GM18870 (cell line): Measurements from ENCODE around the gene DSCAML1.

Experiments used
- ATAC-seq: cut with Tn5 transposase; IDR thresholded peaks from one replicate; pipeline ENCODE4 v1.9.1; 2021; ENCODE audit warnings: moderate library complexity; ENCODE audit not compliant: unreplicated experiment

Gene DSCAML1

GRCh38 chr11:117562136-117562535 is 234.9 kb downstream of the DSCAML1 start:
- ATAC-seq = no peak

- ATAC-seq = no peak
These were observed 236.1 kb downstream of the DSCAML1 start for GRCh38 chr11:117560780-117561530.

DNA sequence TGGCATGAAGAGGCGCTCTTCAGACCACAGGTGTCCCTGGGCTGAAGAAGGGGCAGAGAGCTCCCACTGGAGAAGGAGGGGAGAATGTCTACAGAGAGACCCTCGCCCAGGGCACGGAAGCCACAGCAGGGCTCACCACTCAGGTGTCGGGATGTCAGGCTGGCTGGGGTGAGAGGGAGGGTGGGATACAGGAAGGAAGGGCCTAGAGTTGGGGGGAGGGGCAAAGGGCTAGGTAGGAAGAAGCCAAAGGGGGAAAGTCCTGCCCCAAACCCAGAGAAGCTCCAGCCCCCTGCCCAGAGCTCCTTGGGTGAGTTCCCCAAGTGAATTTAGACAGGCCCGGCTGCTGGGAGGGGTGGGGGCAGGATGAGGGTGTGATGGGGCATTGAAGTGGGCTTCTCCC is 237.3 kb downstream of the DSCAML1 start:
- no peak for ATAC-seq

DNA sequence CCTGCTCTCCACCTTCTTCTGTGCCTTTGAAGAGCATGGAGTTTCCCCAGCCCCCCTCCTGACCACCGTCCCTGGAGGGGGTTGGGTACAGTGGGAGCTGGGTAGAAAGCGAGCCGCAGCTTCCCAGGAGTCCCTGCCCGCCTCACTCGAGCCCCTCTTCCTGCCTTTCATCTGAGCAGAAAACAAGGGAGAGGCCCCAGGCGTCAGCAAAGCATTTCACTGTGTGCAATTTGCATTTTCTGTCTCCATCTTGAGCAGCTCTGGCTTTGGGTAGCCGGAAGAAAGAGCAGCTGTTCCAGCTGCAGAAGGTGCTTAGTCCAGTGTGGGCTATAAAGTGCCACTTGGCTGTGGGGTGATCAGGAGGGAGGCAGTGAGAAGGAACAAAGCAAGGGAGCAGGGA is 239.7 kb downstream of the DSCAML1 start:
- no peak for ATAC-seq

GRCh38 chr11:117554601-117555333 is 242.2 kb downstream of the DSCAML1 start:
- ATAC-seq = no peak

DNA sequence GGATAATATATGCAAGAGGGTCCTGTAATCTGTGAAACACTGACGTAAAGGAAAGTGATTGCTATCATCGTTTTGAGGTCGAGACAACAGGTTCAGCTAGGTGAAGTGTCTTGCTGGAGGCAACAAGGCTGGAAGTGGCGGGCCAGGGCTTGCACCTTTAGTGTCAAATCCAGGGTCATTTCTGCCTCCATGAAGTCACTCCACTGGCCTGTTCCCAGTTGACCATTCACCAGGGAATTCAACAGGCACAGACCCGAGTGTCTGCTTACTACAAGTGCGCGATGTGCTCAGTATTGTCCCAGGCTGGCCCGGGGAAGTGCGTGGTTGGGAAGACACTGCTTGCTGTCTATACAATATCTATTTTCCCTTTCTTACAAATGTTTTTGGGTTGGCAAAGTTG is 244.4 kb downstream of the DSCAML1 start:
- no peak for ATAC-seq

GRCh38 chr11:117551761-117552343 is 245.2 kb downstream of the DSCAML1 start:
- no peak for ATAC-seq

GRCh38 chr11:117550466-117550865 is 246.6 kb downstream of the DSCAML1 start:
- ATAC-seq = no peak

GRCh38 chr11:117549417-117549816 is 247.6 kb downstream of the DSCAML1 start:
- ATAC-seq = no peak

GRCh38 chr11:117548876-117549275 is 248.1 kb downstream of the DSCAML1 start:
- no peak for ATAC-seq

DNA sequence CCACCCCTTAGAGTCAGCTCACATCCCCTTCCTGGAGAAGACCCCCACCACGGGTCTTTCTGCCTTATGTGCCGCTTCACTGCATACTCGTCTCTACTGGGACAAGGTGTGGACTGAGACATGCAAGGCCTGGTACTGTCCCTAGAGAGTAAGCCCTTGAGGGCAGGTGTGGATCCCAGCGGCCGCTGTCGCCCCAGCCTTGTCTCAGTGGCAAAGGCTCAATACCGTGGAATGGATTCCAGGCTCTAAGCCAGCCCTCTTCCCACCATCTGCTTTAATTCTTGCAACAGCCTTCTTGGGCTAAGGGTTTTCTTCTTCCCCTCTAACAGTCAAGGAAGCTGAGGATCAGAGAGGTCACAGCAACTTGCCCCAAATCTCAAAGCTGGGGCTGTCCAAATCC is 249.1 kb downstream of the DSCAML1 start:
- ATAC-seq = no peak

- no peak for ATAC-seq
These were observed 249.7 kb downstream of the DSCAML1 start for GRCh38 chr11:117547195-117547850.

- ATAC-seq = no peak
These were observed 250.4 kb downstream of the DSCAML1 start for GRCh38 chr11:117546431-117547194.

DNA sequence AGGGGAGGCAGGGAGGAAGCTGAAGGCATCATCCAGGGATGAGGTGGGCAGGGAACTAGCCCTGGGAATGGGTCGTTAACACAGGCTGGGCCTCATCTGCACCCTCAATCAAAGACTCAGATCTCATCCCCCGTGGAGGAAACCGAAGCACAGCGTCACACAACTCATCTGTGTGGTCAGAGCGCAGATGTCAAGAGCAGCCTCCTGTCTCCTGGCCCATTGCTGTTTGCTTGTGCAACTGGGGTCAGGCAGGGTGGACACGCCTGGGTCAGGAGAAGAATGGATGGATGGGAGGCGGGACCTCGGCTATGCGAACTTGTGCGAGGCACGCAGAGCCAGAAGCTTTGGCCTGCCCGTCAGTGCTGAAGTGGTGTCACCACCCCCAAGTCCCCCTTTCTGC is 251.3 kb downstream of the DSCAML1 start:
- ATAC-seq = no peak

- ATAC-seq = no peak
These were observed 252.8 kb downstream of the DSCAML1 start for GRCh38 chr11:117544130-117544800.

- no peak for ATAC-seq
These were observed 255.8 kb downstream of the DSCAML1 start for GRCh38 chr11:117541211-117541610.

DNA sequence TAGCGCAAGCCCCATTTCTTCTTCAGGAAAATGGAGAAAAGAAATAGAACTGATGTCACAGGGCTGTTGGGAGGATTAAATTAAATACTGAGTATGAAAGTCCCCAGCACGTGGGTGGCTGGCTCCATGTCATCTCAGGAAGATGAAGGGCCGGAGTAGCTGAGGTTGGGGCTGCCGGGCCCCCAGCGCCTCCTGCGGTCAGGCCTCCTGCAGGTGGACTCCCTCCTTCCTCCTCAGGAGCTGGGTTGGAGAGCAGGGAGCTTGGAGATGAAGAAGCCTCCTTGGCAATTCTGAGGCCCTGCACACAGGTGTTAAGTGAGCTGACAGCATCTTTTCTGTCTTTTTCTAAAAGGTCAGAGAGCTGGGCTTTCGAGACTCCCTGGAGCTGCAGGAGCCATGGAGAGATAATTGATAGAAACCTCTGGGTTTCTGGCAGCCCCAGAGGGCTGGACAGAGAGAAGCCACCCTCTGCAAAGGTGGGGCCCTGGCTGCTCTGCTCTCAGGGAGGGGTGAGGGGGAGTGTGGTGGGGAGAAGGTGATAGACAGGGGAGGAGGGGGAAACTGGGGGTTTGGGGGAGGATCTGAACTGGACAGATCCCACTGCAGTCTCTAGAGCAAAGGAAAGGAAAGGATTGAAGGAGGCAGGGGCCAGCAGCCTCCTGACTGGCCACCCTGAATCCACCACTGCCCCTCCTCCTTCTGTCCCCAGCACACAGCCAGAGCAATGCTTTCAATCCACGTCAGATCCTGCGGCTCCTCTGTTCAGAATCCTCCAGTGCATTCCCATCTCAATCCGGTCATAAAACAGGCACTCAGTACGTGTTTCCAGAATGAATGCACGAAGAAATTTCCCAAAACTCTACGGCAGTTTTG is 258.5 kb downstream of the DSCAML1 start:
- ATAC-seq = no peak

- no peak for ATAC-seq
These were observed 261.1 kb downstream of the DSCAML1 start for GRCh38 chr11:117535850-117536411.
